H7 (cell line): ENCODE measurements around the gene GSTM3. TPM values are rescaled to one million over a fixed set of nuclear protein-coding genes. Genes with fewer than 3 reads are reported as not detected.

Experiments used
- DNase-seq: peaks from one replicate; pipeline ENCODE4 v3.0.0; 2012
- H3K27me3 ChIP-seq: 2 replicates; pipeline ENCODE4 v1.6.0; 2011; ENCODE audit warnings: mild to moderate bottlenecking, low read length; ENCODE audit not compliant: control insufficient read depth, insufficient read depth
- H3K36me3 ChIP-seq: replicated peaks from 2 replicates; pipeline ENCODE4 v1.5.1; 2011; ENCODE audit warnings: low read length; ENCODE audit not compliant: control insufficient read depth, insufficient read depth
- H3K4me3 ChIP-seq: 2 replicates; pipeline ENCODE4 v1.5.1; 2011; ENCODE audit warnings: low read depth, mild to moderate bottlenecking, control low read depth, low read length, moderate library complexity; ENCODE audit not compliant: insufficient read depth
- total RNA-seq: library from RNA; depleted of rRNA; stranded (reverse); fragments of >200 nt; shearing (Covaris generic); gene quantifications from 2 replicates; pipeline ENCODE4 v1.2.3, GENCODE V29; 2014

Gene GSTM3
- total RNA-seq, 1 experiment from 2014 or later, result 27.3 TPM

DNA sequence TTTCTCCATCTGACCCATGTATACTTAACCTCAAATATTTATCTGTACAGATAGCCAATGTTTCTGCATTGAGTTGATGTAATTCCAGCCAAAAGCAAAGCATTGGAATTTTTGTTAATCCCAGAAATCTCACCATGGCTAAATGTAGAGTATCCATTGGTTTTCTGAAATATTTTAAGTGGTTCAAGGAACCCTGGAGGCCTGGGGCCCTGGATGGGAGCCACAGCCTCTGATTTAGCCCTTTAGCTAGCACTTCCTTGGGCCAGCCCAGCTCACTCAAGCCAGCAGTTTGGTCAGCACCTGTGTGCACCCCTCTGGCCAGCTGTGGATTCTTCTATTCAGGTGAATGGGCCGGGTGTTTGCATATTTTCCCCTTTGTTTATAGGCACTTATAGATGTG, 41.7 kb upstream of the GSTM3 start:
- Histone ChIP-seq H3K36me3 (no peaks in the 10 kb centered on the region), H3K4me3 (no peak overlapping the region), H3K27me3 (no peaks in the 10 kb centered on the region; the same call in 1 of the 2 replicates)
- DNase-seq, result no peak

DNA sequence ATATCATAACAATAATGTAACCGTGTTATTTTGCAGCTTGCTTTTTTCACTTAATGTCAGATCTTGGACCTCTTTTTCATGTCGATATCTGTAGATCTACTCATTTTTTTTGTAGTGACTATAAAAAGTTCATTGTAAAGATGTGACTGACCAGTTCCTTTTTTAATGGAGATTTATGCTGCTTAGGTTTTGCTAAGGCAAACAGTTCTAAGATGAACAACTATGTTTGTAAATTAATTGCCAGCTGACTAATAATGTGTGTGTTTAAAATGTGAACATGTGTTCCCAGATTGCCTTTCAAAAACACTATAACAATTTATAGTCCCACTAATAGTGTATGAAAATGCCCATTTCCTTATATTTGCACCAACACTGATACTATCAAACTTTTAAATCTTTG, 41.0 kb upstream of the GSTM3 start:
- H3K27me3 ChIP-seq, result no peaks in the 10 kb centered on the region
- no peak for DNase-seq
- H3K36me3 ChIP-seq, result no peaks in the 10 kb centered on the region
- no peak overlapping the region for H3K4me3 ChIP-seq

DNA sequence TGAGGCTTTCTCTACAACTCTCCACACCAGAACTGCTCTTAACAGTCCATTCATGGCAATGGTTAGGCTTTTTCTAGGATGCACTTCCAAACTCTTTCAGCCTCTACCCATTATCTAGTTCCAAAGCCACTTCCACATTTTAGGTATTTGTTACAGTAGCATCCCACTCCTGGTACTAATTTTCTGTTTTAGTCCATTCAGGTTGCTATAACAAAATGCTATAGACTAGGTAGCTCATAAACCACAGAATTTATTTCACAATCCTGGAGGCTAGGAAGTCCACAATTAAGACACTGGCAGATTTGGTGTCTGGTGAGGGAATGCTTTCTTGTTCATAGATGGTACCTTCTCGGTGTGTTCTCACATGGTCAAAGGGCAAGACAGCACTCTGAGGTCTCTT, 40.1 kb upstream of the GSTM3 start:
- Histone ChIP-seq H3K36me3 (no peaks in the 10 kb centered on the region), H3K27me3 (no peaks in the 10 kb centered on the region), H3K4me3 (no peak overlapping the region)
- no peak for DNase-seq

DNA sequence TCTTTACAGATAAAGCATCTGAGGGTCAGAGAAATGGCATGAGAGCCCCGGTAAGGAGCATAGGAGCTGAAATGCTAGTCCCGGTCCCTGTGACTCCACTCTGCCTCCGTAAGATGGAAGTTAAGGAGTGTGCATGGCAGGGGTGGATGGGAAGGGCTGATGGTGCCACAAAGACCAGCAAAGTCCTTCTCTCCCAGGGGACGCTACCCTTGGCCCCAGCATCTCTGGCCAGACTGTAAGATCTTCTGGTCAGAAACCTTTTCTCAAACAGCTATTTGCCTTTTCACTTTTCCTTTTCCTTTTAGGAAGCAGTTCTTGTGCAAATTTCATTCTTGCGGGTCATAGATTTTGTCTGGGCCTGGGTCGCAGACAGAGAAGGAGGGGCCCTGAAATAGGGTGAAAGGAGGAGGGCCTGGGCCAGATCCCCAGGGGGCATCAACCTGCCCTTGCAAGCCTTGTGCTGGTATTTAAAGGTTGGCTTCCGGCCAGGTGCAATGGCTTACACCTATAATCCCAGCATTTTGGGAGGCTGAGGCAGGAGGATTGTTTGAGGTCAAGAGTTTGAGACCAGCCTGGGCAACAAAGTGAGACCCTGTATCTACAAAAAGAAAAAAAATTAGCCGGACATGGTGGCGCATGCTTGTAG, 37.3 kb upstream of the GSTM3 start:
- no peak for DNase-seq
- Histone ChIP-seq H3K27me3 (peaks cover 3% of the 10 kb centered on the region; the same call in 1 of the 2 replicates), H3K4me3 (no peak overlapping the region), H3K36me3 (no peaks in the 10 kb centered on the region)

DNA sequence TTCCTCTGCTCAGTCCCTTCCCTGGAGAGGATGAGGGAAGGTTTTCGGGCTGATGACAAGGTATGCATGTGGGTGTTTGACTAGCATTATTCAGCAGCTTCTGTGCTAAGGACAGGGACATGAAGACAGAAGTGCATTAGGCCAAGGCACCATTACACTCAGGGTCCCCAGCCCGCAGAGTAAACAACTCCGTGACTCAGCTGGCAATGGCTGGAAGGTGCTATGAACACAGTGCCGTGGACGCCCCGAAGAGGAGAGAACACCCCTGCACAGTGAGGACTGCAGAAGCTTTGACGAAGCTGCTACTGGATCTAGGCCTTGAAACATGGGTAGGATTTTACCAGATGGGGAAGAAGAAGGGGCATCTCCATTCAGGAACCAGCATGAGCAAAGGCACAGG, 36.6 kb upstream of the GSTM3 start:
- H3K4me3 ChIP-seq, result no peak overlapping the region
- H3K36me3 ChIP-seq, result no peaks in the 10 kb centered on the region
- peaks cover 3% of the 10 kb centered on the region; the same call in 1 of the 2 replicates for H3K27me3 ChIP-seq
- peak; percentile 21 for DNase-seq

DNA sequence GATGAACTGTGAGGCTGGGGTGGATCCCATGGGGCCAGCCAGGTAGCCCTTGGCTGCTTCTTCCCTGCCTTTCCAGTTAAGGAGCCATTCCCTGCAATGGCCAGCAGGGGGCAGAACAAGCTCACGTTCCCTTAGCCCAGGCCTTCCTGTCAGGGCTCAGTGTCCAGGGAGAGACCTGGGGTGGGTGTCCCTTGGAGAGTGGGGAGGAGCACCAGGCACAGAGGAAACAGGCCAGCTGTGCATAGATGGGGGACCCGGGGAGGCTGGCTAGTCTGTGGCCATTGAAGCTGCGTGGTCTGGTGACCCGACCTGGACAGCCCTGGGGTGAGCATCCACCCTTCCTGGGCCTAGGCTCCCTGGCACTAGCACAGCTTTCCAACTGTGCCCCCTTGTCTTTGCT, 36.1 kb upstream of the GSTM3 start:
- Histone ChIP-seq H3K27me3 (peaks cover 3% of the 10 kb centered on the region; the same call in 1 of the 2 replicates), H3K36me3 (no peaks in the 10 kb centered on the region)
- peak; percentile 93 for DNase-seq

DNA sequence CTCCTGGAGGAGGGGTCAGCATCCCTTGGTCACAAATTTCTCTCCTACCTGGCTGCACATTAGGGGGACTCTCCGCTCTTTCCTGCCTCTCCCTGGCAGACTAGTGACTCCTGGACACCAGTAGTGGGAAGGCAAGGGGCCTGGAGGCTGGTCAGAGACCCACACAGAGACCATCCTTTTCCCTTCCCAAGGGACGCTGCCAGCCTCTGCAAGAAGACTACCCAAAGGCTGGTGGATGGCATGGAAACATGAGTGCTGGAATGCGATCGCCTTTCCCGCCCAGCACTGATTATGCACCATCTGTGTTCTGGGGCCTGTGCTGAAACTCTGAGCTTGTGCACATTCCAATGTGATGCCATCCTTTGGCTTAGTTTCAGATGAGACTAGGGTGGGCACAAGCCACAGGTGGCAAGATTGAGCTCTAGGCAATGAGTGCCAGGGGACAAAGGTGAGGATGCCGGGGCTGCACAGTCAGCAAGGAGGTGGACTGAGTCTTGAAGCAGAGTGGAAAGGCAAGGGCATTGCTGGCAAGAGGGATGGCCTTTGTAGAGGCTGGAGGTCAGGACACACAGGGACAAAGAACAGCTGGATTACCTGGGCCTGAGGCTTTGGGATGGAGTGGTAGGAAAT, 35.5 kb upstream of the GSTM3 start:
- no peaks in the 10 kb centered on the region for H3K36me3 ChIP-seq
- no peak for DNase-seq
- no peak overlapping the region for H3K4me3 ChIP-seq
- H3K27me3 ChIP-seq, result peaks cover 3% of the 10 kb centered on the region; the same call in 1 of the 2 replicates

More for the DNA sequence above, 36.1 kb upstream of the GSTM3 start:
- H3K4me3 ChIP-seq, result no peak overlapping the region

DNA sequence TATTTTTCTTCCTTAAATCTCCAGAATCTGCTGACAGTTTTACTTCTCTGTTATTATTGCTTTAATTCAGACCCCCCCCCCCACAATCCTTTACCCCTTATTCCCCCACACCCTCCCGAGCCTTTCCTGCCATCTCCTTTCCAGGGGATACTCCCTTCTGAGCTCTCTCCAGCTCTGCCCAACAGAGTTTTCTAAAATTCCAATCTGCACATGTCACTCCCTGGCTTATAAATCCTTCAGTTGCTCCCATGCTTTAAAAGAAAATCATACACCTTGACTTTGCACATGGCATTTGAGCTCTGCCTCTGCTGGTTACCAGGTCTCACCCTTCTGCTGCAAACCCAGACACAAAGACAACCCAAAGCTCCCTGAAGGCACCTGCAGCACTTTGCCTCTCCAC, 34.6 kb upstream of the GSTM3 start:
- peaks cover 3% of the 10 kb centered on the region; the same call in 1 of the 2 replicates for H3K27me3 ChIP-seq
- no peak for DNase-seq
- H3K4me3 ChIP-seq, result no peak overlapping the region
- H3K36me3 ChIP-seq, result no peaks in the 10 kb centered on the region

DNA sequence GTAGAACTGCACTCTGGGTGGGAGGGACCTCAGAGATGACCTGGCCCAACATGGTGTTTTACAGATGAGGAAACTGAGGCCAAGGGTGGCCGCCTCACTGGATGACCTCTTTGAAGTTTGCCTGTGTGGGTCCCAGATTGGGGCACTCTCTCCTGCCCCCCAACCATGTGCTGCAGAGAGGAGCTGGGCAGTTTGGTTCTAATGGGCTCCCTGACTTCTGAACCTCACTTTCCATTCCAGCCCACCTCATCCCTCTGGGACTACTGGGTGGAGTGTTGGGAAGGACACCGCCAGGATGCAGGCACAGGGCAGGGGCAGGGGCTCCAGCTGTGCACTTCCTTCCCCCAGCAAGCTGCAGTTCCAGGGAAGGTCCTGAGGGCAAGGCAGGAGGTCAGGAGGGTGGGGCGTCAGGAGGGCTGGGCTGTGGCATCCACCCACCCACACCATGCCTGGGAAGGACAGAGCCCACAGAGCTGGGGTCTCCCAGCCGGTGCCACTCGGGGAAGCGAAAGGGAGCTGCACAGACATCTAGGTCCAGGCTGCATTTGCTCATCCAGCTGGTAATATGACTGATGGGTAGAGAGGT, 33.2 kb upstream of the GSTM3 start:
- Histone ChIP-seq H3K4me3 (no peak overlapping the region), H3K27me3 (peaks cover 3% of the 10 kb centered on the region; the same call in 1 of the 2 replicates), H3K36me3 (no peaks in the 10 kb centered on the region)
- no peak for DNase-seq

DNA sequence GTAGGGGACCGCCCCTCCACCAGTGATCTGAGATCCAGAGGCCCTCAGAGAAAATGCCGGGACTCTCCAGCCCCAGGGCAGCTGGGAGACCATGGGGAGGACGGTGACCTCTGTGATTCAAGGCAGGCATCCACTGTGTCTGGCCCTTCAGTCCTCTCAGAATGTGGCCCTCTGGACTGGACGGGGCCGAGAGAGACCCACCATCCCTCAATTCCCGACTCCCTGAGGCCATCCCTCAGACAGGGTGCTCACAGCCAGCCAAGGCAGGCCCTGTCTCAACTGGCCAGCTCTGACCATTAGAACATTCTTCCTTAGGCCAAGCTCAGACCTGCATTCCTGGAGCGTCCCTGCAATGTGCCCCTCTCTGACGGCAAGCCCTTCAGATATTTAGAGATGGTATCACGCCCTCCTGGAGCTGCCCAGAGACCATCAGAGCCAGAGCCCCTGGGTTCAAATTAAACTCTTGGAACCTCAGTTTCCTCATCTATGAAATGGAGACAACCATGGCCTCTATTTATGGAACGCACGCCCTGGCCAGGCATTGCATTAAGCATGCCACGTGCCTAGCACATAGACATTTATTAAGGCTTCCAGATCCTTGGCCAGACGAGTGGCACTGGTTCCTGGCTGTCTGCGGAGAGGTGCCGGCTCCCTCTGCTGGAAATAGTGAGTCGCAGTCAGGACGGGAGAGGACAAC, 32.5 kb upstream of the GSTM3 start:
- DNase-seq, result peak; percentile 89
- Histone ChIP-seq H3K27me3 (peaks cover 3% of the 10 kb centered on the region; the same call in 1 of the 2 replicates), H3K36me3 (no peaks in the 10 kb centered on the region), H3K4me3 (no peak overlapping the region)

DNA sequence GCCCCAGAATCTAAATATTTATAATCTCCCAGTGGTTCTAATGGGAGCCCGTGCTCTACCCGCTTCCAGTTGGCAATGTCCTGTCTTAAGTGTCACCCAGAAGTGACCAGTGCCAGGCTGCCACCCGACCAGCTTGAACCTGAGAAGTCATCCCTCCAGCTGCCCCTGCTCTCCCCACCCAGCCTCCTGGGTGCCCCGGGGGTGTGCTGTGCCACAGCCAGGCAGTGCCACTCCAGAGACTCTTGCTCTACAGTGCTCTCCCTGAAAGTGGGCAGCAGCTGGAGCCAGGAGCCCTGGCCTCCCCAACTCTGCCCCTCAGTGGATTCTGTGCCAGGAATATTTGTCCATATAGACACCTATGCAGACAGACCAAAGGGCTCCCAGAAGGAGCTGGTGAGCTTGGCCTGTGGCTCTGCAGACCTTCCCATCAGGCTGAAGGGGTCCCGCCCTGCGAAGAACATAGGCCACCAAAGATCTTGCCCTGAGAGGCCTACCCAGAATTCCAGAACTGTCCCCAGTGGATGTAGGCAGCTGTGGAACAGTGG, 31.9 kb upstream of the GSTM3 start:
- peaks cover 3% of the 10 kb centered on the region; the same call in 1 of the 2 replicates for H3K27me3 ChIP-seq
- no peak overlapping the region for H3K4me3 ChIP-seq
- H3K36me3 ChIP-seq, result no peaks in the 10 kb centered on the region
- DNase-seq, result no peak

DNA sequence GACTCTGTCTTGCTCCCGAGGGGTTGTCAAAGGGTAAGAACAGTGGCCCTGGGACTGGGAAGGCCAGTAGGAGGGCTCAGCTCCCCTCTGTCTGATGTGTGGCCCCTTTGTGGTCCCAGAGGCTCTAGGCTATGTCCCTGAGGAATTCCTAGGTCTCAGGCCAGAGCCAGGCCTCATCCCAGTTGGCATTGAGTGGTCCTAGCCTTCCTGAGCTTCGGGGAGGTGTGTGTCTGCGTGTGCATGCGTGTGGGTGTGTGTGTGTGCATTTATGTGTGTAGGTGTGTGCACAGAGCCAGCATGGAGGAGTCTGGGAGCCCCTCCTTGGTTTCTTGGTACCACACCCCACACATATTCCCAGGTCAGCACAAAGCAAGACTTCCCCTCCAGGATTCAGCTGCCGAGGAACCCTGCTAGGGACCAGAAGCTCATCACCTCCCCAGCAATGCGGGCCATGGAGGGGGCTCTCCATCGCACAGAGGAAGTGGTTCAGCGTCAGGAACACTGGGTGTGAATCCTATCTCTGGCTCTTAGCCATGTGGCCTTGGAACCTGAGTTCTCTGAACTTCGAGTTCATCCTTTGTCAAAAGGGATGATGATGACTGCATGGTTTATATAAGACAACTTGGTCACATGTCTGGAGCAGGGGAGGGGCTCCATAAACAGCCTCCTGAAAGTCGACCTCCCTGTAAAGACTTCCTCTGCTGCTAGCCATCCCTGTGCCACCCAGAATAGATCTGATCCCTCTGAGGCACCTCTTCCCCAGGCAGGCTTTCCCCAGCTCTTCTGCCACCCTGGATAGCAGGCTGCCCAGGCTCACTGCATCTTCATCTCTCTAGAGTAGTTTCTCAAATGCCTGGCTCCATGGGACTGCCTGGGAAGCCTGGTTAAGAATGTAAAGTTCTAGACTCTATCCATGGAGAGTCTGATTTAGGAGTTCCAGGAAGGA, 31.1 kb upstream of the GSTM3 start:
- H3K27me3 ChIP-seq, result peaks cover 3% of the 10 kb centered on the region; the same call in 1 of the 2 replicates
- H3K36me3 ChIP-seq, result no peaks in the 10 kb centered on the region
- H3K4me3 ChIP-seq, result no peak overlapping the region
- no peak for DNase-seq

DNA sequence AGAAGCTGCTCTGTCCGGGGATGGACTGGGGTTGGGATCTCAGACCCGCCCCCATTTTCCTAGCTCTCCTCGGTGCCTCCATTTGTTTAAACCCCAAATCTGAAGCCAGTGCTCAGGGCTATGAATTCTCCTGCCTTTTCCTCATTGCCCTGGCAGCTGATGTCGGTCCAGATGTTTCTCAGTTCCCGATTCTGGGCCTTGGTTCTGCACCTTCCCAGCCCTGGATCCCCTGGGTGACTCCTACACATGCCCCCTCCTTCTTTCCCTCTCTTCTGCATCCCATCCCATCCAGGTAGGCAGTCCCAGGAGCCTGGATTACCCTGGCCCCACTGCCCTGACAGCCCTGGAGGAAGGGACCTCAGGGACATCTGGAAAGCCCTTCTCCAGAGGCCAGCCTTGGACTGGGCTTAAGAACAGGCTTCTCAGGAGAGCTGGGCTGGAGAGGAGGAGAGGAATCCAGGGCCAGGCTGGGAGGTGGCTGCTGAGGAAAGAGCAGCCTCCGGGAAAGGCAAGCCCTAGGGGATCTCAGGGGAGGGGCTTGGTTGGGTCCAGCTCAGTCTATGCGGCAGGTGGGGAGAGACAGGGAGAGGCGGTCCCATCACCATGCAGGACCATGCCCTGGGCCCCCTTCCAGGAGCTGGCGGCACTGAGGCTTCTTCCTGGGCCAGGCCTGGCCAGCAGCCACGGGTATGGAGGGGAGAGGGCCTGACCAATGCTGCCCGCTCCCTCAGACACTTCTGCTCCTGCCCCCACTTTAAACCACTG, 29.7 kb upstream of the GSTM3 start:
- H3K36me3 ChIP-seq, result no peaks in the 10 kb centered on the region
- peak; percentile 76 for DNase-seq
- peaks cover 3% of the 10 kb centered on the region; the same call in 1 of the 2 replicates for H3K27me3 ChIP-seq
- H3K4me3 ChIP-seq, result no peak overlapping the region
